GM21447 (cell line): ENCODE measurements around the gene TYW1B.
"Not testable (repeated sequence)": the region's sequence is repeated elsewhere in the genome, so short reads cannot be mapped to it uniquely, and the experiment has no call there.

Experiments
- ATAC-seq: cut with Tn5 transposase; IDR thresholded peaks from one replicate; pipeline ENCODE4 v1.9.1; 2021; ENCODE audit not compliant: unreplicated experiment

The TYW1B gene

GRCh38 chr7:72632765-72633292 is 195.2 kb downstream of the TYW1B start:
- not testable (repeated sequence) for ATAC-seq

- not testable (repeated sequence) for ATAC-seq
These were observed 199.6 kb downstream of the TYW1B start for GRCh38 chr7:72628375-72628774.

- ATAC-seq, result peak; percentile 35
These were observed 201.5 kb downstream of the TYW1B start for GRCh38 chr7:72626428-72627011.

DNA sequence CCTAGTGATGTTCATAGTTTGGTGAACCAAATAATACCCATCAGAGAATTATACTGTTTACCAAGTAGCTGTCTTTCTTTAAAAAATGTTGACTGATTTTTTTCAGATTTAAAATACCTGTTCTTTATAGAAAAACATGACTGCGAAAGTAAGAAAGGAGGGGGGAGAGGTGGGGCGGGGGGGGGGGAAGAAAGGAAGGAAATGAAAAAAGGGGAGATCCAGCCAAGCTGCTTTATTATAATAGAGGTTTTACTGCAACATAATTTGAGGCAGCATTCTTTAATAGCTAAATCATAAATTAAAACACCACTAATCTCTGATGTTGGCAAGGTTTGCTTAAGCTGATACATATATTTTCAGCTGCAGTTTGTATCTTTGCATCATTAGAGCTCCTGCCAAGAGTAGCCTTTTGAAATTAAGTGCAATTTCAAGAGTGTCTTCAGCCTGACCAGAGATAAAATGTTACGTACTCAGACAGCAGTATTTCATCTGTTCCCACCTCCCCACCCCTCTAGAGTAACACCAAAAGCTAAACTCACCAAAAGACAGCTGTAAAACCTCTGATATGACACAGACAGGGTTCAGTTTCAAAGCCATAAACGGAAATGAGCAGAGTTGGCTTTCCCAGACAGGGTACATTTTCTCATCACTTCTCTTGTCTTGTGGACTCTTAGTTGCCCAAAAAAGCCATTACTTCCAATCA is 202.1 kb downstream of the TYW1B start:
- ATAC-seq, result peak; percentile 81

DNA sequence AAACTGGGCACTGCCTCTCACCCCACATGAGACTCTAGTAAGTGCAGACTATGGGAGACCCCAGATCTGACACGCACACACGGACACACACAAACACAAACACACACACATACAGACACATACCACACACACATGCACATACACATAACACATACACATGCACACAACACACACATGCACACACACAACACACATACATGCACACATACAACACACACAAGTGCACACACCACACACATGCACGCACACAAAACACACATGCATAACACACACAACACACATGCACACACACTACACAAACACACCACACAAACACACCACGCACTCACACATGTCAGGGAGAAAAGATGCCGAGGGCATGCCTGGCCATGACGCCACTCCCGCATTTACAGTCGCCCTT is 205.5 kb downstream of the TYW1B start:
- ATAC-seq, result no peak

DNA sequence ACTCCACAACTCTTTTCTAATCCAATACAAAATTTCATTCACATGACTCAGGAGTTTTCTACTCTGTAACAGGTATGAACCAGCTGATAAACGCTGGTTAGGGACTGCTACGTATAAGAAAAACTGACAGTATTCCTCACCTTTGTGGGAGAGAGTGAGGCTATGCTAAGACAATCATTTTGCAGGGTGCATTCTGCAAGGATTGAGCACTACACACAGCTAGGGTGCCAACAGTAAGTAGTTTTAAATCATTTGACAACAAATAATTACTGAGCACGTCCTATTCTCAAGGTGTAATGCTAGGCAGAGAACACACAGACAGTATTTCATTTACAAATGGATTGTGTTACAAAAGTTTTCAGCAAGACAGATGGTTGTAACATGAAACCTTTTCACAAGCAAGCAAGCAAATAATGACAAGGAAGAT is 206.2 kb downstream of the TYW1B start:
- ATAC-seq, result not testable (repeated sequence)

DNA sequence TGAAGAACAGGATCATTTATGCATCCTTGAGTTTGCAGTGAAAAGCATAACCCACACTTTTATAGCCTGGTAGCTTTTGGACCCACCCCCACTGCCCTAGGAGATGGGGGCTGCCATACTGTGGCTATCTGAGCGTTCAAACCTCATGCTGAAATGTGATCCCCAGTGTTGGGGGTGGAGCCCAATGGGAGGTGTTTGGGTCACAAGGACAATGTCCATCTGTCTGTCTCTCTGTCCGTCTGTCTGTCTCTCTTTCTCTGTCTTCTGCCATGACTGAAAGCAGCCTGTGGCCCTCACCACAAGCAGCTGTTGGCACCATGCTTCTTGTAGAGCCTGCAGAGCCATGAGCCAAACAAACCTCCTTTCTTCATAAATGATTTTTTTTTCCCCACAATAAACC is 207.1 kb downstream of the TYW1B start:
- ATAC-seq, result not testable (repeated sequence)

GRCh38 chr7:72618435-72619180 is 209.4 kb downstream of the TYW1B start:
- ATAC-seq, result not testable (repeated sequence)

GRCh38 chr7:72609761-72610160 is 218.2 kb downstream of the TYW1B start:
- not testable (repeated sequence) for ATAC-seq

- ATAC-seq, result not testable (repeated sequence)
These were observed 220.0 kb downstream of the TYW1B start for GRCh38 chr7:72607988-72608387.

GRCh38 chr7:72605863-72606431 is 222.1 kb downstream of the TYW1B start:
- not testable (repeated sequence) for ATAC-seq

DNA sequence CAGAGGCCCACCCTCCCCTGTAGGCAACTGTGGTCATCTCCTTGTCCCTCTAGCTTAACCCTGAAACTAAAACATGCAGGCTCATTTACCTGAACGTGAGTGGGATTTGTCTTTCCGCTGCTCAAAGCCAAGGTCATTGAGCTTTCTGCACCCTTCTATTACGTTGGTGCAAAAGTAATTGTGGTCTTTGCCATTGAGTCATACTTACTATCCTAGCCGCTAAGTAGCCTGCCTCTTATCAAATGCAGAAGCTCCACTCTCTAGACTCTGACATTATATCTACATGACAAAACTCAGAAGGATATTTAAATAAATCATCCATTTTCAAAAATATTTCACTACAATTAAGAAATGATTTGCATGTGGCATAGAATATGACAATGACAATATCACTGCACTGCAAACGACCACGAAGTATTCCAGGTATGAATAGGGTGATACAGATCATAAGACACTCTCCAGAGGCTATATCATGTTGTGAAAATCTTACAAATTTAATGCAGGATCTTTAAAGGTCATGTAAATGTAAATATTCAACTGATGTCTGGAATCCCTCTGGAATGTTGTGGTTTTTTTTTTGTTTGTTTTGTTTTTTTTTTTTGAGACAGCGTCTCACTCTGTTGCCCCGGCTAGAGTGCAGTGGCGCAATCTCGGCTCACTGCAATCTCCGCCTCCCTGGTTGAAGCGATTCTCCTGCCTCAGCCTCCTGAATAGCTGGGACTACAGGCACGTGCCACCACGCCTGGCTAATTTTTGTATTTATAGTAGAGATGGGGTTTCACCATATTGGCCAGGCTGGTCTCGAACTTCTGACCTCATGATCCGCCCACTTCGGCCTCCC is 223.0 kb downstream of the TYW1B start:
- ATAC-seq, result not testable (repeated sequence)

DNA sequence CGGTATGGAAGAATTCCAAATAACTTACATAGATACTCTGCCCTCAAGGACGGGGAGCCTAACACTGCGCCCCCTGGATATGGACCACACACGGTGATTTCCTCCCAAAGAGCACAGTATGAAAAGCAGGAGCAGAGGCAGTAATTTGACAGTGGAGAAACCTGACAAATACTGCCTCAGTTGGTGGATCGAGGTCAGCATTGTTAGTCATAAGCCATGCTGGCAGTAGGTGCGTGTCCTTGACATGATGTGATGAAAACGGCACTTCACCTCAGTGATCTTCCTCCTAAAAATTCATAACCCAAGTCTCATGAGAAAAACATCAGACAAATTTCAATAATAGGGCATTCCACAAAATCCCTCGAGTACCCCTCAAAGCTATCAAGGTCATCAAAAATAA is 224.5 kb downstream of the TYW1B start:
- ATAC-seq, result not testable (repeated sequence)

DNA sequence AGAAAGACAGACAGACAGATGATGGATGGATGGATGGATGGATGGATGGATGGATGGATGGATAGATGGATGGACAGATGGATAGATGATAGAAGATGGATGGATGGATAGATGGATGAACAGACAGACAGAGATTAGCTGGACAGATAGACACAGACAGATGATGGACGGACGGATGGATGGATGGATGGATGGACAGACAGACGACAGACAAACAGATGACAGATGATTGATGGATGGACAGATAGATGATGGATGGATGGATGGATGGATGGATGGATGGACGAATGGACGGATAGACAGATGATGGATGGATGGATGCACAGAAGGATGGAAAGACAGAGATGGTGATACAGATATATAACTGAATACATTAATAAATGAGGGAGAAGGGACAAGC is 224.9 kb downstream of the TYW1B start:
- ATAC-seq, result no peak

- ATAC-seq, result not testable (repeated sequence)
These were observed 226.3 kb downstream of the TYW1B start for GRCh38 chr7:72601683-72602082.

DNA sequence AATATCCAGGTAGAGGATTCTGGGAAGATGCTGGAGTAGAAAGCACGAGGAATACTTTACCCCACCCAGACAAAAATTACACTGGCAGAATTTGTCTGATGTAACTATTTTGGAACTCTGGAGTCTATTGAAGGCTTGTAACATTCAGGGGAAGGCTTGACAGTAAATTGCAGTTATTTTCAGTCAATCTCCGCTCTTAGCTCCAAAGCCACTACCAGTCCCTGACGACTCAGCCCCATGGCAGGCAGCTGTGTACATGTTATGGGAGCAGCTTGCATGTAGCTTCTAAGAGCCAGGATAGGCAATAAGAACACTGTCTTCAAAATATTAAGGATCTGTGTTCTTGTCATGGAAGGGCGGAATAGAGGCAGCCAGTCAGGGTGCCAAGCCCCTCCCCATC is 238.0 kb downstream of the TYW1B start:
- not testable (repeated sequence) for ATAC-seq

- ATAC-seq, result not testable (repeated sequence)
These were observed 240.7 kb downstream of the TYW1B start for GRCh38 chr7:72587267-72587666.

DNA sequence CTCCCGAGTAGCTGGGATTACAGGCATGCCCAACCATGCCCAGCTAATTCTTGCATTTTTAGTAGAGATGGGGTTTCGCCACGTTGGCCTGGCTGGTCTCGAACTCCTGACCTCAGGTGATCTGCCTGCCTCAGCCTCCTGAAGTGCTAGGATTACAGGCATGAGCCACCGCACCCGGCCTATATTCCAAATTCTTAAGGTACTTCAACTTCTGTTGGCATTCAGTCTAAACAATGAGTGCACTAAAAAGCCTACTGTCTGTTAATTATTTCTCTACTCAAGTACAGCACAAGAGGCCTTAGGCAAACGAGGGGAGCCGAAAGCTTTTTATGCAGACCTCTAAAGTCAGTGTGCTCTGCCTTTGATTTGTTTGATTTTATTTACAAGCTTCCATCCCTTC is 243.4 kb downstream of the TYW1B start:
- not testable (repeated sequence) for ATAC-seq

DNA sequence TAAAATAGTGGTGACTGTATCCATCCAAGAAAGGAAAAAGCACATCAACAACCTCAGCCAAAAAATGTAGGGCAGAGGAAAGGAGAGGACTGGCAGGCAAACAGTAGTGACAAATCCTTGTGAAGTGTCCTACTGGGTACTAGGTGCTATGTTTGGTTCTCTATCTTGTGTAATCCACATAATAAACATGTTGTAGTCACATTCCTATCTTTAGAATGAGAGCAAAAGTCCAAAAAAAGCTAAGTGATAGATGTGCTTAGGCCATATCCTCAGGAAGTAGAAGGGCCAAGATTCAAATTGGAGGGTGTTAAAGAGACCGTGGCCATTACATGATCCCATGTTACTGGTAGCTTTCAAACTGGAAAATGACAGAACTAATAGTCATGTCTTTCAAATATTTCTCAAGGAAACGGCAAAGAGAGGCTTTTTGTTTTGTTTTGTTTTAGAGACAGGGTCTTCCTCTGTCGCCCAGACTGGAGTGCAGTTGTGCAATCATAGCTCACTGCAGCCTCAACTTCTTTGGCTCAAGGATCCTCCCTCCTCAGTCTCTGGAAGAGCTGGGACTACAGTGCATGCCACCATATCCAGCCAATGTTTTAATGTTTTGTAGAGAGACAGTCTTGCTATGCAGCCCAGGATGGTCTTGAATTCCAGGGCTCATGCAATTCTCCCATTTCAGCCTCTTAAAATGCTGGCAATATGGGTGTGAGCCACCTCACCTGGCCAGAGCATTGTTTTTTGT is 244.2 kb downstream of the TYW1B start:
- ATAC-seq, result not testable (repeated sequence)
